Measurements from ENCODE around the gene BTD. TPM values are rescaled to one million over a fixed set of nuclear protein-coding genes. Genes with fewer than 3 reads are reported as not detected.

Gene BTD
- total and polyA plus RNA-seq, 7 donors, result 6.6 to 35.5 (median 23.5) TPM

- no peaks in the 10 kb centered on the region for H3K27me3 ChIP-seq
- no peak overlapping the region for H3K27ac ChIP-seq
- H3K36me3 ChIP-seq, result no peaks in the 10 kb centered on the region
- intact Hi-C loops (cut with DNase I), result no loop called here
- WGBS, 2 donors, result 95% methylated on average over 9 of the region's 9 CpGs
- DNase-seq, result no peak
- peaks cover 0 to 14% (median 12%) of the 10 kb centered on the region in 4 donors for H3K9me3 ChIP-seq
- TF ChIP-seq POLR2A (IDR thresholded peaks at IDR 0.05) (no peak), EP300 (IDR thresholded peaks at IDR 0.05) (no peak), CTCF (IDR thresholded peaks at IDR 0.05) (no peak), POLR2AphosphoS5 (IDR thresholded peaks at IDR 0.05) (no peak)
- peaks cover 0 to 10% (median 2%) of the 10 kb centered on the region in 4 donors for H3K4me1 ChIP-seq
- H3K4me3 ChIP-seq, result no peak overlapping the region
These were observed 53.3 kb downstream of the BTD start for GRCh38 chr3:15654891-15655290.

GRCh38 chr3:15656342-15656741 lies 54.8 kb downstream of the BTD start:
- 78 to 90% methylated on average over 5 of the region's 5 CpGs for WGBS, 2 donors
- Histone ChIP-seq H3K9me3 (peaks cover 0 to 14% (median 12%) of the 10 kb centered on the region in 4 donors), H3K27me3 (no peaks in the 10 kb centered on the region), H3K4me1 (peaks cover 0 to 15% (median 2%) of the 10 kb centered on the region in 4 donors), H3K27ac (no peak overlapping the region), H3K36me3 (no peaks in the 10 kb centered on the region), H3K4me3 (no peak overlapping the region)
- DNase-seq, result no peak
- TF ChIP-seq POLR2AphosphoS5 (IDR thresholded peaks at IDR 0.05), result no peak
- no peak for TF ChIP-seq CTCF (IDR thresholded peaks at IDR 0.05)
- TF ChIP-seq POLR2A (IDR thresholded peaks at IDR 0.05), result no peak
- TF ChIP-seq EP300 (IDR thresholded peaks at IDR 0.05), result no peak
- intact Hi-C loops (cut with DNase I), result no loop called here

- no peak overlapping the region for H3K27ac ChIP-seq
- H3K9me3 ChIP-seq, result peaks cover 0 to 14% (median 12%) of the 10 kb centered on the region in 4 donors
- H3K4me1 ChIP-seq, result peaks cover 0 to 15% (median 2%) of the 10 kb centered on the region in 4 donors
- no peak overlapping the region for H3K4me3 ChIP-seq
- DNase-seq, result no peak
- TF ChIP-seq POLR2A (IDR thresholded peaks at IDR 0.05) (no peak), EP300 (IDR thresholded peaks at IDR 0.05) (no peak), POLR2AphosphoS5 (IDR thresholded peaks at IDR 0.05) (no peak), CTCF (IDR thresholded peaks at IDR 0.05) (no peak)
- H3K27me3 ChIP-seq, result no peaks in the 10 kb centered on the region
- intact Hi-C loops (cut with DNase I), result no loop called here
- no peaks in the 10 kb centered on the region for H3K36me3 ChIP-seq
These were observed 55.5 kb downstream of the BTD start for GRCh38 chr3:15657016-15657415.

GRCh38 chr3:15659254-15659975 lies 57.9 kb downstream of the BTD start:
- peaks cover 0 to 7% (median 0%) of the 10 kb centered on the region in 4 donors for H3K4me1 ChIP-seq
- H3K4me3 ChIP-seq, result no peak overlapping the region
- intact Hi-C loops (cut with DNase I), result no loop called here
- no peaks in the 10 kb centered on the region for H3K36me3 ChIP-seq
- peaks cover 0 to 14% (median 12%) of the 10 kb centered on the region in 4 donors for H3K9me3 ChIP-seq
- no peaks in the 10 kb centered on the region for H3K27me3 ChIP-seq
- no peak overlapping the region for H3K27ac ChIP-seq
- 83 to 86% methylated on average over 5 of the region's 5 CpGs for WGBS, 2 donors
- TF ChIP-seq CTCF (IDR thresholded peaks at IDR 0.05), result no peak
- TF ChIP-seq EP300 (IDR thresholded peaks at IDR 0.05), result no peak
- TF ChIP-seq POLR2AphosphoS5 (IDR thresholded peaks at IDR 0.05), result no peak
- no peak for TF ChIP-seq POLR2A (IDR thresholded peaks at IDR 0.05)
- DNase-seq, result no peak
